Natural killer cell (primary cell): Measurements from ENCODE around the gene PFKFB3. TPM values are rescaled to one million over a fixed set of nuclear protein-coding genes. Genes with fewer than 3 reads are reported as not detected.

Experiments used
- ATAC-seq, 3 donors: fragments of 150-1000 bp in 2 of 3; fragments of 200-7000 bp in 1 of 3; cut with Tn5 transposase; 1 replicate in 1 of 3; 2 replicates in 2 of 3; pipeline ENCODE4 v1.10.0; 2021; ENCODE audit warnings: mild to moderate bottlenecking in 2 of 3, moderate library complexity in 2 of 3
- DNase-seq, 2 donors: peaks; one replicate each; pipeline versions ENCODE4 v3.0.0 to v3.0.0-alpha.2; 2013 to 2021; ENCODE audit warnings: mixed read lengths in 1 of 2
- H3K27ac ChIP-seq: one replicate; pipeline ENCODE4 v1.5.1; 2013; ENCODE audit warnings: mild to moderate bottlenecking, low read length
- H3K27me3 ChIP-seq: one replicate; pipeline ENCODE4 v1.6.1; 2013; ENCODE audit warnings: low read length; ENCODE audit not compliant: control insufficient read depth, insufficient read depth
- H3K36me3 ChIP-seq: one replicate; pipeline ENCODE4 v1.6.1; 2013; ENCODE audit warnings: low read length; ENCODE audit not compliant: control insufficient read depth, insufficient read depth
- H3K4me1 ChIP-seq: one replicate; pipeline ENCODE4 v1.6.1; 2013; ENCODE audit warnings: low read length; ENCODE audit not compliant: control insufficient read depth, insufficient read depth
- H3K4me3 ChIP-seq: one replicate; pipeline ENCODE4 v1.5.1; 2013; ENCODE audit warnings: low read length
- H3K9me3 ChIP-seq: one replicate; pipeline ENCODE4 v1.6.1; 2013; ENCODE audit warnings: low read length; ENCODE audit not compliant: control insufficient read depth, insufficient read depth
- H3K27ac Mint-ChIP-seq, 2 donors: one replicate each; pipeline ENCODE4 v1.8.0; 2022; ENCODE audit warnings: mild to moderate bottlenecking in 2 of 2, mixed read lengths in 2 of 2, moderate library complexity in 1 of 2
- H3K27me3 Mint-ChIP-seq, 2 donors: one replicate each; pipeline ENCODE4 v1.8.0; 2022; ENCODE audit warnings: low read depth in 2 of 2, mixed read lengths in 2 of 2
- H3K36me3 Mint-ChIP-seq: one replicate; pipeline ENCODE4 v1.8.0; 2022; ENCODE audit warnings: mixed read lengths
- H3K4me1 Mint-ChIP-seq, 2 donors: one replicate each; pipeline ENCODE4 v1.8.0; 2022; ENCODE audit warnings: mixed read lengths in 2 of 2
- H3K4me3 Mint-ChIP-seq: one replicate; pipeline ENCODE4 v1.8.0; 2022; ENCODE audit warnings: mild to moderate bottlenecking, moderate library complexity, mixed read lengths
- H3K9me3 Mint-ChIP-seq, 2 donors: one replicate each; pipeline ENCODE4 v1.8.0; 2022; ENCODE audit warnings: mixed read lengths in 2 of 2
- WGBS: methylation state at CpG from one replicate; pipeline ENCODE4 v1.1.7; 2013; ENCODE audit warnings: missing lambda C conversion rate; ENCODE audit not compliant: insufficient coverage; 5-methylcytosine and 5-hydroxymethylcytosine counted together
- intact Hi-C: fragments of 100-400 bp; cut with micrococcal nuclease; formaldehyde crosslinking; loops from one replicate; pipeline ENCODE4 v1.14.2; 2022
- total RNA-seq, 4 donors: library from RNA; stranded (reverse); fragments of 120-200 nt in 1 of 4; gene quantifications; one replicate each; pipeline versions ENCODE4 v1.2.3 to v1.2.4, GENCODE V29; 2013 to 2022
- TF ChIP-seq, protein P1 (sequence below): fragments of 200-600 bp; IDR thresholded peaks from one replicate; pipeline ENCODE4 v1.8.0; 2022; ENCODE audit warnings: antibody characterized with exemption

PFKFB3 gene
- total RNA-seq, 3 donors from 2014 or later (not counting 1 experiment from before 2014, with no cell fraction given) = 33.4 to 59.7 (median 39.0) TPM

DNA sequence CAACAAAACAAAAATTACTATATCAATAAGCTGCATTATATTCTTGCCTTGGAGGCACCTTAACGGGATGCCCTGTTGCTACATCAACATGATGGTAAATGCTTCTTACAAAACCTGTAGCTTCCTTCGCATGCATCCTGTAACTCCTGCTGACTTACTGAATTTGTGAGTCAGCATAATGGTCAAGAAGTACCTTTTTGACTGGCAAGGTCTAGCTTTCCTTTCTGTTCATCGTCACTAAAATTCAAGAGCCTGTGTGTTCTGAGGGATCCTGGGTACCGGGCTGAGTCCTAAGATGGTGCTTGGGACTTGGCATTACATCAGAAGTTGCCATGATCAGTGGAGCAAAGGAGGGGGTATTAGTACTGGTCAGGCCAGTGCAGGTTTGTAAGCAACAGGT, 4.9 kb downstream of the PFKFB3 start:
- TF ChIP-seq, protein P1, sequence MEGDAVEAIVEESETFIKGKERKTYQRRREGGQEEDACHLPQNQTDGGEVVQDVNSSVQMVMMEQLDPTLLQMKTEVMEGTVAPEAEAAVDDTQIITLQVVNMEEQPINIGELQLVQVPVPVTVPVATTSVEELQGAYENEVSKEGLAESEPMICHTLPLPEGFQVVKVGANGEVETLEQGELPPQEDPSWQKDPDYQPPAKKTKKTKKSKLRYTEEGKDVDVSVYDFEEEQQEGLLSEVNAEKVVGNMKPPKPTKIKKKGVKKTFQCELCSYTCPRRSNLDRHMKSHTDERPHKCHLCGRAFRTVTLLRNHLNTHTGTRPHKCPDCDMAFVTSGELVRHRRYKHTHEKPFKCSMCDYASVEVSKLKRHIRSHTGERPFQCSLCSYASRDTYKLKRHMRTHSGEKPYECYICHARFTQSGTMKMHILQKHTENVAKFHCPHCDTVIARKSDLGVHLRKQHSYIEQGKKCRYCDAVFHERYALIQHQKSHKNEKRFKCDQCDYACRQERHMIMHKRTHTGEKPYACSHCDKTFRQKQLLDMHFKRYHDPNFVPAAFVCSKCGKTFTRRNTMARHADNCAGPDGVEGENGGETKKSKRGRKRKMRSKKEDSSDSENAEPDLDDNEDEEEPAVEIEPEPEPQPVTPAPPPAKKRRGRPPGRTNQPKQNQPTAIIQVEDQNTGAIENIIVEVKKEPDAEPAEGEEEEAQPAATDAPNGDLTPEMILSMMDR = no peak
- H3K27me3 ChIP-seq = no peaks in the 10 kb centered on the region
- H3K27ac Mint-ChIP-seq = no peak overlapping the region
- 85% methylated on average over 4 of the region's 4 CpGs for WGBS
- H3K4me1 ChIP-seq = peaks cover 14% of the 10 kb centered on the region
- DNase-seq (no peak), ATAC-seq (no peak)
- H3K4me3 ChIP-seq = no peak overlapping the region
- H3K36me3 Mint-ChIP-seq = no peaks in the 10 kb centered on the region
- intact Hi-C loops = loop anchor here (10.0 kb wide), 1 partner anchor 103 kb away; no protein-coding TSS in a partner anchor
- H3K4me1 Mint-ChIP-seq = peaks cover 6 to 15% of the 10 kb centered on the region in 2 donors
- no peaks in the 10 kb centered on the region for H3K9me3 Mint-ChIP-seq
- H3K4me3 Mint-ChIP-seq = no peak overlapping the region
- no peaks in the 10 kb centered on the region for H3K9me3 ChIP-seq
- no peaks in the 10 kb centered on the region for H3K36me3 ChIP-seq
- H3K27me3 Mint-ChIP-seq = no peaks in the 10 kb centered on the region
- H3K27ac ChIP-seq = no peak overlapping the region

DNA sequence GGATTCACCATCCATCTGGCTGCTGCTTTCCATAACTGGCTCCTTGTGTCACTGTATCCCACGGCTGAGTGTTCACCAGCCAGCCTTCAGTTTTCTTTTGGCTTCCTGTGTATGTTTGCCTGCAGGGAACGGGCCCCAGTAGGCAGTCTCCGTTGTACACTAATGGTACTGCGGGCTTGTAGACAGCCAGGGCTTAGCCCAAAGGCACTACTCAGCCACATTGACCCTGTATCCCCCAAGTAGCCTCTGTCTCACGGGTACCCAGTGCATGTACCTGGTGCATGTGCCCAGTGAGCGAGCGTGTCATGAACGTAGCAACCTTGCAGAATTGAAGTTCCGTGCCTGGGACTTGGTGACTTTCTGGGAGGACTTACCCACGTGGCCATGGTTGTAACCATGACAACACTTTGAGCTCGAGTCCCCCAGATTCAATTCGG, 6.1 kb downstream of the PFKFB3 start:
- Mint-ChIP-seq H3K36me3 (no peaks in the 10 kb centered on the region), H3K27me3 (no peaks in the 10 kb centered on the region), H3K27ac (no peak overlapping the region), H3K9me3 (no peaks in the 10 kb centered on the region), H3K4me1 (peaks cover 1 to 10% of the 10 kb centered on the region in 2 donors), H3K4me3 (no peak overlapping the region)
- peaks cover 11% of the 10 kb centered on the region for H3K4me1 ChIP-seq
- no peaks in the 10 kb centered on the region for H3K36me3 ChIP-seq
- no peaks in the 10 kb centered on the region for H3K9me3 ChIP-seq
- no peak overlapping the region for H3K27ac ChIP-seq
- H3K4me3 ChIP-seq = no peak overlapping the region
- 83% methylated on average over 12 of the region's 12 CpGs for WGBS
- TF ChIP-seq, protein P1 = no peak
- DNase-seq = no peak
- ATAC-seq = no peak
- intact Hi-C loops = loop anchor here (10.0 kb wide), 1 partner anchor 104 kb away; no protein-coding TSS in a partner anchor
- no peaks in the 10 kb centered on the region for H3K27me3 ChIP-seq

DNA sequence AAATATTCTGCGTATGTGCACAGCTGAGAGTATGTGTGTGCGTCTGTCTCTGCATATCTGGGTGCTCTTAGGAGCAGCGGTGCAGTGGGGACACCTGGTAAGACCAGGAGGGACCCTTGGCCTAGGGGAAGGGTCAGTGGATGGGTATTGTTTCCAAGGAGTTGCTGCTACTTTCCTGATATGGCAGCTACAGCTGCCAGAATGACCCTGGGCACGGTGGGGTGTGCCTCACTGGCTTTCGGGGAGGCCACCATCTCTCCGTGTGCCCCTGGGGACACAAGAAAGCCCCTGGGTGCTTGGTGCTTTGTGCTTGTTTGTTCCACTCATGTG, 8.6 kb downstream of the PFKFB3 start:
- peaks cover 11% of the 10 kb centered on the region for H3K36me3 ChIP-seq
- Mint-ChIP-seq H3K27ac (no peak overlapping the region), H3K4me3 (no peak overlapping the region), H3K36me3 (no peaks in the 10 kb centered on the region), H3K9me3 (no peaks in the 10 kb centered on the region), H3K27me3 (no peaks in the 10 kb centered on the region), H3K4me1 (no peaks in the 10 kb centered on the region)
- H3K27ac ChIP-seq = no peak overlapping the region
- TF ChIP-seq, protein P1 = no peak
- no peaks in the 10 kb centered on the region for H3K4me1 ChIP-seq
- DNase-seq (no peak), ATAC-seq (no peak)
- no peaks in the 10 kb centered on the region for H3K27me3 ChIP-seq
- H3K9me3 ChIP-seq = no peaks in the 10 kb centered on the region
- intact Hi-C loops = no loop called here
- H3K4me3 ChIP-seq = no peak overlapping the region
- 94% methylated on average over 6 of the region's 6 CpGs for WGBS
